Stimulated activated naive CD8-positive, alpha-beta T cell treated with anti-CD3 and anti-CD28 coated beads, Interleukin-15, Interleukin-2, amounts not matched to agents 100 U/mL and 50 U/mL, for 24 hours (primary cell): ENCODE measurements around the gene PAOX.

Experiments used
- ATAC-seq: fragments of 150-1000 bp; cut with Tn5 transposase; one replicate; pipeline ENCODE4 v1.10.0; 2021
- DNase-seq: peaks from one replicate; pipeline ENCODE4 v3.0.0; 2021

The PAOX gene

GRCh38 chr10:133439517-133440461, 60.7 kb downstream of the PAOX start:
- ATAC-seq (no peak), DNase-seq (no peak)

GRCh38 chr10:133440633-133441285, 61.7 kb downstream of the PAOX start:
- DNase-seq, result no peak
- no peak for ATAC-seq
